GM12891 (cell line): ENCODE results near the gene NUP93.

Source experiments
- DNase-seq: peaks from one replicate; pipeline ENCODE4 v3.0.0; 2011; ENCODE audit warnings: low spot score; ENCODE audit not compliant: insufficient read length
- FAIRE-seq: peaks from 2 replicates; lab custom pipeline; 2011; peaks lifted over from hg19 to GRCh38; lab: Jason Lieb, UNC
- PAX5 ChIP-seq: IDR thresholded peaks from 2 replicates; pipeline ENCODE4 v1.6.1; 2011; ENCODE audit warnings: low read length, moderate library complexity, mild to moderate bottlenecking; ENCODE audit not compliant: insufficient read depth, severe bottlenecking
- POLR2A ChIP-seq: IDR thresholded peaks from 2 replicates; pipeline ENCODE4 v1.6.1; 2011; ENCODE audit warnings: low read depth, low read length, control low read depth
- POLR2AphosphoS5 ChIP-seq: IDR thresholded peaks from 2 replicates; pipeline ENCODE4 v1.6.1; 2011; ENCODE audit warnings: low read depth, low read length, control low read depth
- POU2F2 ChIP-seq: IDR thresholded peaks from 2 replicates; pipeline ENCODE4 v1.6.1; 2011; ENCODE audit warnings: low read depth, mild to moderate bottlenecking, control low read depth, low read length, moderate library complexity
- SPI1 ChIP-seq: IDR thresholded peaks from 2 replicates; pipeline ENCODE4 v1.6.1; 2011; ENCODE audit warnings: low read depth, low read length, control low read depth
- TAF1 ChIP-seq: IDR thresholded peaks from 2 replicates; pipeline ENCODE4 v1.6.1; 2011; ENCODE audit warnings: low read depth, low read length, control low read depth

NUP93 gene

GRCh38 chr16:56897026-56897799 is 167.3 kb downstream of the NUP93 start:
- FAIRE-seq = no peak
- TF ChIP-seq TAF1 (no peak), POLR2A (no peak), SPI1 (no peak), POU2F2 (no peak), POLR2AphosphoS5 (no peak), PAX5 (no peak)
- no peak for DNase-seq

- DNase-seq (no peak), FAIRE-seq (peak; percentile 95)
- TF ChIP-seq PAX5 (no peak), POLR2AphosphoS5 (no peak), TAF1 (no peak), POU2F2 (no peak), SPI1 (no peak), POLR2A (no peak)
Measured at GRCh38 chr16:56898847-56899246, 168.9 kb downstream of the NUP93 start.
